GM12878 (cell line): ENCODE measurements around the gene SHROOM1. TPM values are rescaled to one million over a fixed set of nuclear protein-coding genes. Genes with fewer than 3 reads are reported as not detected.

Source experiments
- ATAC-seq: fragments of 200-7000 bp; cut with Tn5 transposase; 3 replicates; pipeline ENCODE4 v1.9.1; 2020; ENCODE audit warnings: mild to moderate bottlenecking, moderate library complexity
- BruUV-seq: library from RNA; stranded (reverse); fragments of 400-500 nt; replicated peaks from 2 replicates; lab custom pipeline; 2021; lab: Mats Ljungman, UMichigan
- CTCF ChIA-PET: fragments of 300-600 bp; sonication (Branson Sonifier 250); formaldehyde crosslinking; extraction: SDS; loops from one replicate; lab custom pipeline; 2021; ENCODE audit warnings: inconsistent platforms; lab: Yijun Ruan, JAX
- POLR2A ChIA-PET: fragments of 350-600 bp; formaldehyde crosslinking; extraction: SDS; loops from one replicate; lab custom pipeline; 2021; ENCODE audit warnings: inconsistent platforms; lab: Charles Lee
- RAD21 ChIA-PET: fragments of 300-600 bp; sonication (Branson Sonifier 250); formaldehyde crosslinking; loops from one replicate; lab custom pipeline; 2023; ENCODE audit warnings: antibody characterized with exemption; ENCODE audit not compliant: unreplicated experiment; lab: Charles Lee
- SMC1A ChIA-PET: fragments of 300-600 bp; sonication (Branson Sonifier 250); formaldehyde crosslinking; loops from one replicate; lab custom pipeline; 2023; ENCODE audit not compliant: unreplicated experiment, uncharacterized antibody; lab: Charles Lee
- DNase-seq: peaks from one replicate; pipeline ENCODE4 v3.0.0-alpha.2; 2011; ENCODE audit warnings: low read depth, low spot score
- FAIRE-seq: peaks from 3 replicates; lab custom pipeline; 2011; peaks lifted over from hg19 to GRCh38; lab: Jason Lieb, UNC
- H2AFZ ChIP-seq: 2 replicates; pipeline ENCODE4 v1.6.0; 2011; ENCODE audit warnings: low read depth, low read length, control low read depth; ENCODE audit not compliant: control insufficient read depth
- H3K27ac ChIP-seq: 2 replicates; pipeline ENCODE4 v1.5.1; 2011; ENCODE audit warnings: control low read depth; ENCODE audit not compliant: control insufficient read depth, insufficient read depth
- H3K27me3 ChIP-seq, 2 experiments: replicated peaks in 1 of 2; 2 replicates each; pipeline versions ENCODE4 v1.6.0 to v1.6.1; 2011; ENCODE audit warnings: low read length in 1 of 2; ENCODE audit not compliant: control insufficient read depth in 2 of 2, insufficient read depth in 2 of 2
- H3K36me3 ChIP-seq, 2 experiments: 2 replicates each; pipeline ENCODE4 v1.5.1; 2011; ENCODE audit warnings: low read length in 1 of 2; ENCODE audit not compliant: control insufficient read depth in 2 of 2, insufficient read depth in 2 of 2
- H3K4me1 ChIP-seq: 2 replicates; pipeline ENCODE4 v1.6.1; 2011; ENCODE audit warnings: mild to moderate bottlenecking, low read length, moderate library complexity, mixed read lengths; ENCODE audit not compliant: control insufficient read depth, insufficient read depth
- H3K4me2 ChIP-seq: 2 replicates; pipeline ENCODE4 v1.6.0; 2011; ENCODE audit warnings: control low read depth; ENCODE audit not compliant: control insufficient read depth, insufficient read depth
- H3K4me3 ChIP-seq: fragments of 200-600 bp; sonication (generic); 2 replicates; pipeline ENCODE4 v1.5.1; 2016
- H3K79me2 ChIP-seq: 2 replicates; pipeline ENCODE4 v1.6.0; 2011; ENCODE audit warnings: low read length; ENCODE audit not compliant: control insufficient read depth, insufficient read depth
- H3K9ac ChIP-seq: 2 replicates; pipeline ENCODE4 v1.8.0; 2011; ENCODE audit warnings: low read length, control low read depth, mixed read lengths; ENCODE audit not compliant: control insufficient read depth, insufficient read depth
- H3K9me3 ChIP-seq: replicated peaks from 3 replicates; pipeline ENCODE4 v1.5.1; 2011; ENCODE audit warnings: mild to moderate bottlenecking, low read length; ENCODE audit not compliant: control insufficient read depth, insufficient read depth
- H4K20me1 ChIP-seq: 2 replicates; pipeline ENCODE4 v1.6.0; 2011; ENCODE audit not compliant: control insufficient read depth, insufficient read depth
- CHD4 ChIP-seq: fragments of 200-600 bp; sonication (generic); IDR thresholded peaks from 2 replicates; pipeline ENCODE4 v1.6.1; 2016; ENCODE audit warnings: mild to moderate bottlenecking
- CREB1 ChIP-seq: IDR thresholded peaks from 2 replicates; pipeline ENCODE4 v1.6.1; 2012; ENCODE audit warnings: low read depth, mild to moderate bottlenecking, inconsistent platforms
- HSF1 ChIP-seq: fragments of 150-350 bp; IDR thresholded peaks from 2 replicates; pipeline ENCODE4 v1.6.1; 2014; ENCODE audit warnings: mild to moderate bottlenecking, low read depth, low read length
- IRF4 ChIP-seq: IDR thresholded peaks from 2 replicates; pipeline ENCODE4 v1.6.1; 2011; ENCODE audit warnings: low read depth, low read length
- MXI1 ChIP-seq: fragments of 150-350 bp; IDR thresholded peaks from 2 replicates; pipeline ENCODE4 v1.6.1; 2011; ENCODE audit warnings: low read depth, mild to moderate bottlenecking, inconsistent platforms, low read length, improper control_type of control experiment
- NKRF ChIP-seq: fragments of 450-650 bp; conservative IDR thresholded peaks from 2 replicates; pipeline ENCODE4 v1.6.1; 2017; ENCODE audit warnings: mild to moderate bottlenecking, moderate library complexity
- NRF1 ChIP-seq: conservative IDR thresholded peaks from 2 replicates; pipeline ENCODE4 v1.6.1; 2011; ENCODE audit warnings: mild to moderate bottlenecking, low read depth, low read length, improper control_type of control experiment
- PAX8 ChIP-seq: fragments of 450-650 bp; IDR thresholded peaks from 2 replicates; pipeline ENCODE4 v1.6.1; 2017; ENCODE audit warnings: mild to moderate bottlenecking, moderate library complexity
- POU2F2 ChIP-seq: IDR thresholded peaks from 3 replicates; pipeline ENCODE4 v1.6.1; 2011; ENCODE audit warnings: low read depth, mild to moderate bottlenecking, low read length, borderline replicate concordance
- SIX5 ChIP-seq: IDR thresholded peaks from 2 replicates; pipeline ENCODE4 v1.6.1; 2011; ENCODE audit warnings: mild to moderate bottlenecking, low read depth, low read length, moderate library complexity; ENCODE audit not compliant: severe bottlenecking
- SMARCA5 ChIP-seq: fragments of 450-650 bp; IDR thresholded peaks from 2 replicates; pipeline ENCODE4 v1.6.1; 2017; ENCODE audit warnings: mild to moderate bottlenecking
- STAT3 ChIP-seq: IDR thresholded peaks from 2 replicates; pipeline ENCODE4 v1.6.1; 2011; ENCODE audit warnings: low read depth, low read length, improper control_type of control experiment
- SUZ12 ChIP-seq: fragments of 200-600 bp; sonication (generic); IDR thresholded peaks from one replicate; pipeline ENCODE4 v1.6.1; 2018; ENCODE audit warnings: antibody characterized with exemption, mild to moderate bottlenecking; ENCODE audit not compliant: unreplicated experiment
- WRNIP1 ChIP-seq: IDR thresholded peaks from 2 replicates; pipeline ENCODE4 v1.6.1; 2011; ENCODE audit warnings: low read depth, low read length, improper control_type of control experiment, borderline replicate concordance
- WGBS: methylation state at CpG from one replicate; pipeline ENCODE4 v1.1.6; 2016; ENCODE audit warnings: low lambda C conversion rate; ENCODE audit not compliant: insufficient replicate concordance, insufficient coverage; ENCODE audit errors: missing lambda C conversion rate; 5-methylcytosine and 5-hydroxymethylcytosine counted together
- in situ Hi-C: fragments of 300-500 bp; cut with MboI; formaldehyde crosslinking; loops from 9 replicates; pipeline ENCODE4 v1.14.3; 2018; ENCODE audit warnings: mixed read lengths
- intact Hi-C: fragments of 100-400 bp; cut with micrococcal nuclease; formaldehyde crosslinking; loops from one replicate; pipeline ENCODE4 v1.14.2; 2022; ENCODE audit not compliant: unreplicated experiment
- polyA plus RNA-seq, 11 experiments: library from polyadenylated mRNA; depleted of rRNA in 4 of 11; unstranded in 6 of 11; stranded (reverse) in 5 of 11; fragments of >200 nt; fragmentation: Nextera tagmentation in 4 of 11; fragmentation: Illumina TruSeq in 1 of 11; extraction: Ambion mirVana in 4 of 11; extraction: Trizol in 1 of 11; gene quantifications; 1 replicate in 1 of 11; 2 replicates in 10 of 11; pipeline versions ENCODE4 v1.2.1 to v1.2.3, GENCODE V29; 2011 to 2016; ENCODE audit warnings: inconsistent platforms in 2 of 11, missing spikeins in 2 of 11, low read depth in 1 of 11
- total RNA-seq, 4 experiments: library from RNA; depleted of rRNA in 3 of 4; stranded (reverse); fragments of >200 nt in 3 of 4; fragmentation: Illumina TruSeq in 1 of 4; extraction: Trizol in 1 of 4; gene quantifications; 2 replicates each; pipeline versions ENCODE4 v1.2.1 to v1.2.3, GENCODE V29; 2013 to 2021
- TF ChIP-seq, protein P1 (sequence below): IDR thresholded peaks from 2 replicates; pipeline ENCODE4 v1.6.1; 2012; ENCODE audit warnings: low read length, inconsistent platforms
- TF ChIP-seq, protein P2 (sequence below): fragments of 450-650 bp; formaldehyde crosslinking; IDR thresholded peaks from 2 replicates; pipeline ENCODE4 v1.4.0; 2022; ENCODE audit warnings: mild to moderate bottlenecking, moderate library complexity

SHROOM1 gene
- total and polyA plus RNA-seq, 10 of the 15 experiments (the other 5 are each of a cell fraction or from before 2014, with no cell fraction given), result 0.05 to 3.9 (median 1.3) TPM

DNA sequence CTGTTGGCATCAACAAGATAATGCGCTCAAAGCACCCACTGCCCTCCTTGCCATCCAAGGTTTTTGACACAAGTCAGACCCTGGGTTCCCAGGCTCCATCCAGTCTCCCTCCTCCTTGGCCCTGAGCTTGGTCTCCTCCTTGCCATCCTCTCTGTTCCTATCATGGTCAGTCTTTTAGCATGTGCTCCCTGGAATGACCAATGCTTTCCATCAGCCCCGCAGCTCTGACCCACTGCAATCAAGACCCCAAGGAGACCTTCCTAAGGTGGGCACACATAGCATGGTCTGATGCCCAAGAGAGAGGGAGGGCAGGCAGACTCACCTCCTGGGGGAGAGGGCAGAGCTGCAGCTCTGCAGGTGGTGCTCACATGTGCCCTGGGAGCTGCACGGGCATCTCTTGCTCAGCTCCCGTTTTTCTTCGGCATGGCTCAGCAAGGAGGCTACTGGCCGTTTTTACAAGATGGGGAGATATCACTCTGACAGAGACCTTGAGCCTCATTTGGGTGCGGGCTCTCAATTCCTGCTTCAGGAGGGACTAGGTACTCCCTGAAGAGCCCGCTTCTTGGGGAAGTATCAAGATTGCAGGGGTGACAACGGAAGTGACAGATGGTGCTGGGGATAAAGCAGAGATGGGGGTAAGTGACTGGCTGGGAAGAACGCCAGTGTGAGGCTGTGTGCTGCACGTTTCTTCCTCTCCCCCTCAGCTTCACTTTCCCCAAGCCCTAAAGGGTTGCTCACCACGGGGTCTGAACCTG is 56.7 kb downstream of the SHROOM1 start:
- no peak for ATAC-seq
- no peak for TF ChIP-seq STAT3
- TF ChIP-seq PAX8, result no peak
- no peak for TF ChIP-seq SUZ12
- no peak for TF ChIP-seq CHD4
- TF ChIP-seq SMARCA5, result no peak
- TF ChIP-seq, protein P1, sequence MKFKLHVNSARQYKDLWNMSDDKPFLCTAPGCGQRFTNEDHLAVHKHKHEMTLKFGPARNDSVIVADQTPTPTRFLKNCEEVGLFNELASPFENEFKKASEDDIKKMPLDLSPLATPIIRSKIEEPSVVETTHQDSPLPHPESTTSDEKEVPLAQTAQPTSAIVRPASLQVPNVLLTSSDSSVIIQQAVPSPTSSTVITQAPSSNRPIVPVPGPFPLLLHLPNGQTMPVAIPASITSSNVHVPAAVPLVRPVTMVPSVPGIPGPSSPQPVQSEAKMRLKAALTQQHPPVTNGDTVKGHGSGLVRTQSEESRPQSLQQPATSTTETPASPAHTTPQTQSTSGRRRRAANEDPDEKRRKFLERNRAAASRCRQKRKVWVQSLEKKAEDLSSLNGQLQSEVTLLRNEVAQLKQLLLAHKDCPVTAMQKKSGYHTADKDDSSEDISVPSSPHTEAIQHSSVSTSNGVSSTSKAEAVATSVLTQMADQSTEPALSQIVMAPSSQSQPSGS, result no peak
- TF ChIP-seq CREB1, result no peak
- TF ChIP-seq NKRF, result no peak
- no peak for TF ChIP-seq WRNIP1
- TF ChIP-seq NRF1, result no peak
- TF ChIP-seq SIX5, result no peak
- no peak for TF ChIP-seq HSF1
- no peak for TF ChIP-seq MXI1
- TF ChIP-seq, protein P2, sequence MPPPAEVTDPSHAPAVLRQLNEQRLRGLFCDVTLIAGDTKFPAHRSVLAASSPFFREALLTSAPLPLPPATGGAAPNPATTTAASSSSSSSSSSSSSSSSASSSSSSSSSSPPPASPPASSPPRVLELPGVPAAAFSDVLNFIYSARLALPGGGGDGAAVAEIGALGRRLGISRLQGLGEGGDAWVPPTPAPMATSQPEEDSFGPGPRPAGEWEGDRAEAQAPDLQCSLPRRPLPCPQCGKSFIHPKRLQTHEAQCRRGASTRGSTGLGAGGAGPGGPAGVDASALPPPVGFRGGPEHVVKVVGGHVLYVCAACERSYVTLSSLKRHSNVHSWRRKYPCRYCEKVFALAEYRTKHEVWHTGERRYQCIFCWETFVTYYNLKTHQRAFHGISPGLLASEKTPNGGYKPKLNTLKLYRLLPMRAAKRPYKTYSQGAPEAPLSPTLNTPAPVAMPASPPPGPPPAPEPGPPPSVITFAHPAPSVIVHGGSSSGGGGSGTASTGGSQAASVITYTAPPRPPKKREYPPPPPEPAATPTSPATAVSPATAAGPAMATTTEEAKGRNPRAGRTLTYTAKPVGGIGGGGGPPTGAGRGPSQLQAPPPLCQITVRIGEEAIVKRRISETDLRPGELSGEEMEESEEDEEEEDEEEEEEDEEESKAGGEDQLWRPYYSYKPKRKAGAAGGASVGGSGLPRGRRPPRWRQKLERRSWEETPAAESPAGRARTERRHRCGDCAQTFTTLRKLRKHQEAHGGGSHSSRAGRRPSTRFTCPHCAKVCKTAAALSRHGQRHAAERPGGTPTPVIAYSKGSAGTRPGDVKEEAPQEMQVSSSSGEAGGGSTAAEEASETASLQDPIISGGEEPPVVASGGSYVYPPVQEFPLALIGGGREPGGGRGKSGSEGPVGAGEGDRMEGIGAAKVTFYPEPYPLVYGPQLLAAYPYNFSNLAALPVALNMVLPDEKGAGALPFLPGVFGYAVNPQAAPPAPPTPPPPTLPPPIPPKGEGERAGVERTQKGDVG, result no peak
- TF ChIP-seq POU2F2, result no peak
- no peak for TF ChIP-seq IRF4

More for the DNA sequence above, 56.7 kb downstream of the SHROOM1 start:
- H3K4me2 ChIP-seq, result no peak overlapping the region
- in situ Hi-C loops (no loop called here), intact Hi-C loops (no loop called here)
- no peak overlapping the region for H2AFZ ChIP-seq
- ChIA-PET RAD21 (interaction anchor here (0.6 to 2.0 kb wide), 7 partner anchors 20 to 46 kb away, joined by 3 to 6 read pairs (median 4); no protein-coding TSS in a partner anchor), POLR2A (interaction anchor here (1.1 to 7.2 kb wide), 2 partner anchors 21 to 113 kb away, joined by 3 to 56 read pairs; no protein-coding TSS in a partner anchor), CTCF (interaction anchor here (0.7 to 3.5 kb wide), 2 partner anchors 19 to 26 kb away, joined by 3 to 15 read pairs; no protein-coding TSS in a partner anchor), SMC1A (interaction anchor here (0.6 to 7.5 kb wide), 5 partner anchors 12 to 110 kb away, joined by 3 to 88 read pairs (median 4); partner anchors contain the start of gene CCNI2)
- no peak for FAIRE-seq
- H3K9ac ChIP-seq, result no peak overlapping the region
- 74% methylated on average over 12 of the region's 12 CpGs for WGBS
- H3K4me1 ChIP-seq, result peaks cover 7% of the 10 kb centered on the region
- no peak overlapping the region for H3K27ac ChIP-seq
- H3K4me3 ChIP-seq, result no peak overlapping the region
- no peaks in the 10 kb centered on the region for H3K27me3 ChIP-seq
- no peak for DNase-seq
- H3K36me3 ChIP-seq, result no peaks in the 10 kb centered on the region
- no TSS peak for BruUV-seq
- H3K79me2 ChIP-seq, result peaks cover 9% of the 10 kb centered on the region
- H4K20me1 ChIP-seq, result no peaks in the 10 kb centered on the region
- no peaks in the 10 kb centered on the region for H3K9me3 ChIP-seq
